ENCODE data around the gene ATP5PF.

GRCh38 chr21:25691976-25692375, 42.7 kb downstream of the ATP5PF start:
- no peak for TF ChIP-seq RAD21 (IDR thresholded peaks at IDR 0.05; ENCODE audit: low read length)
- TF ChIP-seq, protein P1, sequence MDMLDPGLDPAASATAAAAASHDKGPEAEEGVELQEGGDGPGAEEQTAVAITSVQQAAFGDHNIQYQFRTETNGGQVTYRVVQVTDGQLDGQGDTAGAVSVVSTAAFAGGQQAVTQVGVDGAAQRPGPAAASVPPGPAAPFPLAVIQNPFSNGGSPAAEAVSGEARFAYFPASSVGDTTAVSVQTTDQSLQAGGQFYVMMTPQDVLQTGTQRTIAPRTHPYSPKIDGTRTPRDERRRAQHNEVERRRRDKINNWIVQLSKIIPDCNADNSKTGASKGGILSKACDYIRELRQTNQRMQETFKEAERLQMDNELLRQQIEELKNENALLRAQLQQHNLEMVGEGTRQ (IDR thresholded peaks at IDR 0.05; ENCODE audit: low read depth, low read length): no peak
- TF ChIP-seq, protein P2, sequence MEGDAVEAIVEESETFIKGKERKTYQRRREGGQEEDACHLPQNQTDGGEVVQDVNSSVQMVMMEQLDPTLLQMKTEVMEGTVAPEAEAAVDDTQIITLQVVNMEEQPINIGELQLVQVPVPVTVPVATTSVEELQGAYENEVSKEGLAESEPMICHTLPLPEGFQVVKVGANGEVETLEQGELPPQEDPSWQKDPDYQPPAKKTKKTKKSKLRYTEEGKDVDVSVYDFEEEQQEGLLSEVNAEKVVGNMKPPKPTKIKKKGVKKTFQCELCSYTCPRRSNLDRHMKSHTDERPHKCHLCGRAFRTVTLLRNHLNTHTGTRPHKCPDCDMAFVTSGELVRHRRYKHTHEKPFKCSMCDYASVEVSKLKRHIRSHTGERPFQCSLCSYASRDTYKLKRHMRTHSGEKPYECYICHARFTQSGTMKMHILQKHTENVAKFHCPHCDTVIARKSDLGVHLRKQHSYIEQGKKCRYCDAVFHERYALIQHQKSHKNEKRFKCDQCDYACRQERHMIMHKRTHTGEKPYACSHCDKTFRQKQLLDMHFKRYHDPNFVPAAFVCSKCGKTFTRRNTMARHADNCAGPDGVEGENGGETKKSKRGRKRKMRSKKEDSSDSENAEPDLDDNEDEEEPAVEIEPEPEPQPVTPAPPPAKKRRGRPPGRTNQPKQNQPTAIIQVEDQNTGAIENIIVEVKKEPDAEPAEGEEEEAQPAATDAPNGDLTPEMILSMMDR (conservative IDR thresholded peaks at IDR 0.05; ENCODE audit: low read depth, low read length): no peak
- no peak for TF ChIP-seq CEBPB (IDR thresholded peaks at IDR 0.05; ENCODE audit: low read depth, low read length)
- TF ChIP-seq SMC3 (IDR thresholded peaks at IDR 0.05; ENCODE audit: low read depth, low read length): no peak
- no peak for TF ChIP-seq MAZ (IDR thresholded peaks at IDR 0.05; ENCODE audit: borderline replicate concordance, low read depth, low read length)

Data from IMR-90 (cell line).